Pancreas (tissue), 10 donors: Measurements from ENCODE around the gene RBBP8NL. TPM values are rescaled to one million over a fixed set of nuclear protein-coding genes. Genes with fewer than 3 reads are reported as not detected.

Source experiments
- ATAC-seq, 4 donors: fragments of 200-7000 bp; cut with Tn5 transposase; one replicate each; pipeline versions ENCODE4 v1.8.0 to v1.9.1; 2020; ENCODE audit warnings: mild to moderate bottlenecking in 4 of 4, moderate library complexity in 4 of 4
- DNase-seq, 6 donors: peaks; one replicate each; pipeline ENCODE4 v3.0.0-alpha.2; 2020
- FAIRE-seq: peaks from 2 replicates; lab custom pipeline; 2012; peaks lifted over from hg19 to GRCh38; lab: Jason Lieb, UNC
- H3K27ac ChIP-seq, 4 donors: fragments of 200-600 bp; sonication (generic); 1 replicate in 3 of 4; 2 replicates in 1 of 4; pipeline versions ENCODE4 v1.5.0 to v1.8.0; 2020
- H3K27me3 ChIP-seq, 4 donors: fragments of 200-600 bp; one replicate each; pipeline ENCODE4 v1.8.0; 2021
- H3K36me3 ChIP-seq, 3 donors: fragments of 200-600 bp; sonication (generic) in 1 of 3; one replicate each; pipeline versions ENCODE4 v1.5.0 to v1.8.0; 2020 to 2021
- H3K4me1 ChIP-seq, 3 donors: fragments of 200-600 bp; one replicate each; pipeline ENCODE4 v1.8.0; 2021
- H3K4me3 ChIP-seq, 4 donors: fragments of 200-600 bp; sonication (generic) in 2 of 4; one replicate each; pipeline versions ENCODE4 v1.5.0 to v1.8.0; 2020 to 2021
- H3K9me3 ChIP-seq, 4 donors: fragments of 200-600 bp; one replicate each; pipeline ENCODE4 v1.8.0; 2021
- CTCF ChIP-seq, 4 donors: fragments of 200-600 bp; sonication (generic) in 3 of 4; IDR thresholded peaks; one replicate each; pipeline versions ENCODE4 v1.5.0 to v1.8.0; 2021; ENCODE audit warnings: antibody characterized with exemption in 4 of 4
- WGBS, 2 donors: extraction: QIAGEN DNeasy Blood & Tissue Kit; methylation state at CpG; one replicate each; pipeline ENCODE4 v1.1.7; 2013; 5-methylcytosine and 5-hydroxymethylcytosine counted together
- intact Hi-C, 3 donors: fragments of 100-400 bp; cut with DNase I; formaldehyde crosslinking; loops; one replicate each; pipeline versions ENCODE4 v1.11.1 to v1.14.2; 2022
- polyA plus RNA-seq, 2 donors: library from polyadenylated mRNA; stranded (reverse); fragments of 200-250 nt; gene quantifications; one replicate each; pipeline ENCODE4 v1.2.3, GENCODE V29; 2013
- total RNA-seq, 6 donors: library from RNA; stranded (reverse); fragmentation: NEBNext Ultra II Directional in 4 of 6; extraction: Animal tissue kit (Norgen Biotek cat#: 25700) in 4 of 6; gene quantifications; one replicate each; pipeline versions ENCODE4 v1.2.1 to v1.2.4, GENCODE V29; 2021 to 2023
- donor health status: healthy with polysubstance abuse.
- donor health status: DM: no; HTN: no; CAD: no; lungs with moderate emphysema.
- donor health status: DM: no; HTN: no; CAD: no.
- donor health status: control.
- donor health status: control.
- donor health status: Bipolar disorder and iron deficiency.
- donor health status: DM: yes; HTN: yes; CAD: no.
- donor health status: DM: no; HTN: no; CAD: no.
- donor health status: DM: no; HTN: no; CAD: no.
- donor health status: DM: yes; HTN: yes; CAD: no.

RBBP8NL gene
- total and polyA plus RNA-seq, 8 donors: 0.66 to 4.8 (median 1.3) TPM

GRCh38 chr20:62461157-62461556 is 33.8 kb upstream of the RBBP8NL start:
- Histone ChIP-seq H3K4me3 (no peak overlapping the region), H3K9me3 (no peaks in the 10 kb centered on the region), H3K27me3 (no peaks in the 10 kb centered on the region), H3K4me1 (no peaks in the 10 kb centered on the region), H3K27ac (no peak overlapping the region), H3K36me3 (no peaks in the 10 kb centered on the region)
- 57% methylated on average over 10 of the region's 10 CpGs for WGBS, 2 donors
- no peak for FAIRE-seq
- ATAC-seq: no peak
- DNase-seq: no peak
- no peak for TF ChIP-seq CTCF (IDR thresholded peaks at IDR 0.05)
- intact Hi-C loops: no loop called here

- H3K4me1 ChIP-seq: no peaks in the 10 kb centered on the region
- no peaks in the 10 kb centered on the region for H3K36me3 ChIP-seq
- H3K4me3 ChIP-seq: no peak overlapping the region
- no peak overlapping the region for H3K27ac ChIP-seq
- no peak for ATAC-seq
- intact Hi-C loops: no loop called here
- TF ChIP-seq CTCF (IDR thresholded peaks at IDR 0.05): no peak
- no peak for FAIRE-seq
- H3K27me3 ChIP-seq: no peaks in the 10 kb centered on the region
- 78% methylated on average over 15 of the region's 15 CpGs for WGBS, 2 donors
- no peak for DNase-seq
- no peaks in the 10 kb centered on the region for H3K9me3 ChIP-seq
Measured at GRCh38 chr20:62460678-62461077, 33.3 kb upstream of the RBBP8NL start.

GRCh38 chr20:62459488-62459887 is 32.1 kb upstream of the RBBP8NL start:
- Histone ChIP-seq H3K27ac (no peak overlapping the region), H3K36me3 (no peaks in the 10 kb centered on the region), H3K4me1 (no peaks in the 10 kb centered on the region), H3K9me3 (no peaks in the 10 kb centered on the region), H3K4me3 (no peak overlapping the region), H3K27me3 (no peaks in the 10 kb centered on the region)
- FAIRE-seq: no peak
- WGBS, 2 donors: 64 to 70% methylated on average over 14 of the region's 14 CpGs
- ATAC-seq: no peak
- no peak for TF ChIP-seq CTCF (IDR thresholded peaks at IDR 0.05)
- intact Hi-C loops: no loop called here
- no peak for DNase-seq

GRCh38 chr20:62458275-62459251 is 31.2 kb upstream of the RBBP8NL start:
- H3K27me3 ChIP-seq: no peaks in the 10 kb centered on the region
- no peak for ATAC-seq

More at GRCh38 chr20:62458275-62459251, 31.2 kb upstream of the RBBP8NL start:
- no peak for FAIRE-seq
- 45 to 48% methylated on average over 38 to 41 of the region's 41 CpGs for WGBS, 2 donors
- Histone ChIP-seq H3K4me1 (no peaks in the 10 kb centered on the region), H3K9me3 (no peaks in the 10 kb centered on the region), H3K27ac (no peak overlapping the region), H3K4me3 (no peak overlapping the region), H3K36me3 (no peaks in the 10 kb centered on the region)
- DNase-seq: no peak
- TF ChIP-seq CTCF (IDR thresholded peaks at IDR 0.05): no peak
- intact Hi-C loops: no loop called here
